Measurements from ENCODE around the gene SEMA3G.

Gene SEMA3G

GRCh38 chr3:52415800-52416199 lies 29.1 kb downstream of the SEMA3G start:
- TF ChIP-seq GATA1 (IDR thresholded peaks at IDR 0.05; ENCODE audit: low read depth, low read length) (no peak), POLR2A (IDR thresholded peaks at IDR 0.05; ENCODE audit: low read length) (no peak)

DNA sequence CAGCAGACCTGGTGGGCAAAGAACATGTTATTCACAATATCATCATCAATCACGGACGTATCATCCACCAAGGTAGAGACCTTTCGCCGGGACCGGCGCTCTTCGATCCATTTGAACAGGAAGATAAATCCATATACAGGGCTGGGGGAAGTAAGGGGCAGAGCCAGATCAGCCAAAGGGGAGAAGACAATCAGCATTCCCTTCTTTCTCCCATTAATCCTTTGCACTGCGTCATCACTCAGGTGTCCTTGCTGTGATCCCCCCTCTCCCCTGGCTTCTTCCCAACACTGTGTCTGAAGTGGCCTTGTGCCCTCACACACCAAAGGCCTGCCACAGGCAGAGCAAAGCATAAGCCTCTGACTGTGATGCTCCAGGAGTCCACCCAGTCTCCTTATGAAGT lies 36.4 kb downstream of the SEMA3G start:
- peak in 1 of 2 experiments; percentile 34 for DNase-seq
- TF ChIP-seq GATA1 (IDR thresholded peaks at IDR 0.05; ENCODE audit: low read depth, low read length), result no peak
- TF ChIP-seq POLR2A (IDR thresholded peaks at IDR 0.05; ENCODE audit: low read length), result no peak

More at GRCh38 chr3:52415800-52416199, 29.1 kb downstream of the SEMA3G start:
- no peak for DNase-seq

GRCh38 chr3:52407779-52408178 lies 37.1 kb downstream of the SEMA3G start:
- DNase-seq, result peak in 1 of 2 experiments; percentile 32
- TF ChIP-seq GATA1 (IDR thresholded peaks at IDR 0.05; ENCODE audit: low read depth, low read length) (no peak), POLR2A (IDR thresholded peaks at IDR 0.05; ENCODE audit: low read length) (no peak)

GRCh38 chr3:52406791-52407510 lies 38.0 kb downstream of the SEMA3G start:
- DNase-seq, result no peak
- TF ChIP-seq GATA1 (IDR thresholded peaks at IDR 0.05; ENCODE audit: low read depth, low read length) (no peak), POLR2A (IDR thresholded peaks at IDR 0.05; ENCODE audit: low read length) (no peak)

DNA sequence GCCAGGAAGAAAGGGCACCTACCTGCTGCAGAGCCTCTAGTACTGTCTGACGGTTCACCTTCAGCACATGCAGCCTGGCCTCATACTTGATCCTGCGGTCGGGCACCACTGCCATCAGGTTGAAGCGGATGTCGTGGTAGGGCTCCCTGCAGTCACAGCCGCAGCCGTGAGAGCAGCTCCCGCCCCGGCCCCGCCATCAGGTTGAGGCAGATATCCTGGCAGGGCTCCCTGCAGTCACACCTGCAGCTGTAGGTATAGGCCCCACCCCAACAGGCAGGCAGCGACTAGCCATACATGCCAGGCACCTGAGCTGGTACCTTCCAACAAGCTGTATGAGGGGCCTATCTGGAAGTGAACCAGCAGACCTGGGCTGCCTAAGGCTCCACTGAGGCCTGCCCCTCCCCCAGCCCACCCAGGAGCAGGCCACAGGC lies 38.7 kb downstream of the SEMA3G start:
- TF ChIP-seq POLR2A (IDR thresholded peaks at IDR 0.05; ENCODE audit: low read length), result no peak
- DNase-seq, result peak in 1 of 2 experiments; percentile 43

- peak; percentile 75 to 84 for DNase-seq
- TF ChIP-seq POLR2A (IDR thresholded peaks at IDR 0.05; ENCODE audit: low read length), result no peak
- TF ChIP-seq GATA1 (IDR thresholded peaks at IDR 0.05; ENCODE audit: low read depth, low read length), result no peak
Measured at GRCh38 chr3:52405601-52406110, 39.2 kb downstream of the SEMA3G start.

GRCh38 chr3:52405066-52405465 lies 39.8 kb downstream of the SEMA3G start:
- no peak for DNase-seq
- TF ChIP-seq POLR2A (IDR thresholded peaks at IDR 0.05; ENCODE audit: low read length) (no peak), GATA1 (IDR thresholded peaks at IDR 0.05; ENCODE audit: low read depth, low read length) (no peak)

DNA sequence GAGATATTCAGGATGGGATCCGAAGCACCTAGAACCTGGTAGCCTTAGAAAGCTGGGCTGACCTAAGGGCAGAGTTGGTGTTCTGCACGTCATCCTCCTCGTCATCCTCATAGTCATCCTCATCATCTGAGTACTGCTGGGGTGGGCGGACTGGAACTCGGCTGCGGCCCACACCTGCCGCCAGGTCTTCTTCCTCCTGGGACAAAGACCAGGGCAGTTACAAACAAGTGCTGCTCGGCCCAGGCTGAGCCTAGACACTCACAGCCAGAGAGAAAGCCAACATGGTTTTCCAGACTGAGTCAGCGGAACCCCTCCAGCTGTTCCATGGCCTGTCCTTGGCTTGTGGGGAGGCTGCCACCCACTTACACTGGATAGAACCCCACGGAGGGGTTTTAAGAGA lies 40.5 kb downstream of the SEMA3G start:
- DNase-seq, result no peak
- TF ChIP-seq GATA1 (IDR thresholded peaks at IDR 0.05; ENCODE audit: low read depth, low read length) (no peak), POLR2A (IDR thresholded peaks at IDR 0.05; ENCODE audit: low read length) (no peak)

DNA sequence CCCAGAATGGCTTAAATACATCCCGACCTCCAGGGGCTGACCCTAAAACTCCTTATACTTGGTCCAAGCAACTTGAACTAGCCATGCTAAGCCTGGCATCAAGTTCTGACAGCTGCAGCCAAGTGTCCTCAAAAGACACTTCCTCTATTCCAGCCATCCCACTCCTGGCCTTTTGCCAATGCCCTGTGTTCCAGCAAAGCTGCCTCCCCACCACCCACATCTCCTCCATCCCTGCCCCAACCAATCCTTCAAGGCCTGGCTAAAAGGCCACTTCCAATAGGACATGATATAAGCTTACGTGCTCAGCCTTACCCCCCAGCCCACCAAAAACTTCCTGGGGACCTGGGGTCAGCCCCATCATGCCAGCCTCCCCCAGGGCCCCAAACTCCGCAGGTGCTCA lies 40.9 kb downstream of the SEMA3G start:
- no peak for TF ChIP-seq GATA1 (IDR thresholded peaks at IDR 0.05; ENCODE audit: low read depth, low read length)
- TF ChIP-seq POLR2A (IDR thresholded peaks at IDR 0.05; ENCODE audit: low read length), result no peak
- DNase-seq, result no peak

- DNase-seq, result no peak
- TF ChIP-seq POLR2A (IDR thresholded peaks at IDR 0.05; ENCODE audit: low read length), result no peak
- no peak for TF ChIP-seq GATA1 (IDR thresholded peaks at IDR 0.05; ENCODE audit: low read depth, low read length)
Measured at GRCh38 chr3:52403271-52403841, 41.5 kb downstream of the SEMA3G start.

DNA sequence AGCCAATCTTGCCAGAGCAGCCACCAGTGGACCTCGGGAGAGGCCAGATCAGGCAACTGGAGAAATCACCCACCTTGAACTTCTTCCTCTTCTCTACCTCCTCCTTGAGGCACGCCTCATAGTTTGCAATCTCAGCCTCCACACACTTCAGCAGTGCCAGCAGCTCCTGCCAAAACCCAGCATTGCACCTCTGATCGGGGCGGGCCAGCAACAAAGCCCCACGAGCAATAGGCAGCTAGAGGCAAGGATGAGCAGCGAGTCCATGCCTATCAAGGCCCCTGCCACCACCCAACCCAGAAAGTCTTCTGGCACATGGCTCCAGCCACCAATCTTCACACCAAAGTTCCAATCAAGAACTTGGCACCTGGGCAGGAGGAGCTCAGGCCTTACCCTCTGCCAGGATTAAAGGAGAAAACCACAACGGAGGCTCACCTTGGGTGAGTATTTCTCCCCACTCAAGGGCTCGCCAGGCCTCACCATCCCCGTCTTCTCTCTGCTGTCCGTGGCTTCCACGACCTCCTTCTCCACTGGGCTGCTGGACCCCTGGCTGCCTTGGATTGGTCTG lies 42.1 kb downstream of the SEMA3G start:
- no peak for DNase-seq
- TF ChIP-seq GATA1 (IDR thresholded peaks at IDR 0.05; ENCODE audit: low read depth, low read length) (no peak), POLR2A (IDR thresholded peaks at IDR 0.05; ENCODE audit: low read length) (no peak)

- no peak for TF ChIP-seq GATA1 (IDR thresholded peaks at IDR 0.05; ENCODE audit: low read depth, low read length)
- no peak for TF ChIP-seq POLR2A (IDR thresholded peaks at IDR 0.05; ENCODE audit: low read length)
- no peak for DNase-seq
Measured at GRCh38 chr3:52402101-52402521, 42.8 kb downstream of the SEMA3G start.

- no peak for TF ChIP-seq POLR2A (IDR thresholded peaks at IDR 0.05; ENCODE audit: low read length)
- TF ChIP-seq GATA1 (IDR thresholded peaks at IDR 0.05; ENCODE audit: low read depth, low read length), result no peak
- DNase-seq, result no peak
Measured at GRCh38 chr3:52401551-52401950, 43.4 kb downstream of the SEMA3G start.

DNA sequence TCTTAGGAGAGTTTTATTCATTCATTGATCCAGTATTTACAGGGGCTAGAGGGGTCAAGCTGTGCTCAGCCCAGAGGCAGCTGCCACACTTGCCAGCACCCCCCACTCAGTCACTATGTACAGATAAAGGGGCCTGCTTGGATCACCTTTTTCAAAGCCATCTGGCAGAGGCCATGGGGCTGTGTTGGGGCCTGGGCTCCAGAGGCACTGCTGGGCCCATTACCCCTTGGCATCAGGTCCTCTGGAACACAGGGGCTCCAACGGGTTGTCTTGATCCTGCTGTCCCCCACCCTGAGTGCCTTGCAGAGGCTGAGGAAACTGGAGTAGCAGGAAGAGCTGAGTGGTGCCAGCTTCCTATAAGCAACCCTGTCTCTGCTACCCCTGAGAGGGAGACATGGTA lies 43.9 kb downstream of the SEMA3G start:
- peak in 1 of 2 experiments; percentile 34 for DNase-seq
- TF ChIP-seq GATA1 (IDR thresholded peaks at IDR 0.05; ENCODE audit: low read depth, low read length), result no peak
- TF ChIP-seq POLR2A (IDR thresholded peaks at IDR 0.05; ENCODE audit: low read length), result no peak

Data from erythroblast (primary cell).